T-helper 1 cell treated with Interleukin-12 subunit alpha and Interleukin-12 subunit beta and Interleukin-4 antibody, amounts not matched to agents 30 μg/mL and 1 μg/mL, for 36 hours (primary cell): ENCODE measurements around the gene PAPLN.

Experiments used
- H3K27ac Mint-ChIP-seq: one replicate; pipeline ENCODE4 v1.8.0; 2021; ENCODE audit warnings: mild to moderate bottlenecking, mixed read lengths
- H3K27me3 Mint-ChIP-seq: one replicate; pipeline ENCODE4 v1.8.0; 2021; ENCODE audit warnings: low read depth, mixed read lengths
- H3K36me3 Mint-ChIP-seq: one replicate; pipeline ENCODE4 v1.8.0; 2021; ENCODE audit warnings: low read depth, mixed read lengths
- H3K4me1 Mint-ChIP-seq: one replicate; pipeline ENCODE4 v1.8.0; 2021; ENCODE audit warnings: low read depth, mixed read lengths
- H3K4me3 Mint-ChIP-seq: one replicate; pipeline ENCODE4 v1.8.0; 2021; ENCODE audit warnings: mild to moderate bottlenecking, moderate library complexity, mixed read lengths
- H3K9me3 Mint-ChIP-seq: one replicate; pipeline ENCODE4 v1.8.0; 2021; ENCODE audit warnings: mixed read lengths

Gene PAPLN

GRCh38 chr14:73220634-73221033, 16.7 kb upstream of the PAPLN start:
- no peaks in the 10 kb centered on the region for H3K27me3 Mint-ChIP-seq
- H3K36me3 Mint-ChIP-seq = peaks cover 42% of the 10 kb centered on the region
- peaks cover 18% of the 10 kb centered on the region for H3K4me1 Mint-ChIP-seq
- no peak overlapping the region for H3K27ac Mint-ChIP-seq
- no peak overlapping the region for H3K4me3 Mint-ChIP-seq
- H3K9me3 Mint-ChIP-seq = no peaks in the 10 kb centered on the region

DNA sequence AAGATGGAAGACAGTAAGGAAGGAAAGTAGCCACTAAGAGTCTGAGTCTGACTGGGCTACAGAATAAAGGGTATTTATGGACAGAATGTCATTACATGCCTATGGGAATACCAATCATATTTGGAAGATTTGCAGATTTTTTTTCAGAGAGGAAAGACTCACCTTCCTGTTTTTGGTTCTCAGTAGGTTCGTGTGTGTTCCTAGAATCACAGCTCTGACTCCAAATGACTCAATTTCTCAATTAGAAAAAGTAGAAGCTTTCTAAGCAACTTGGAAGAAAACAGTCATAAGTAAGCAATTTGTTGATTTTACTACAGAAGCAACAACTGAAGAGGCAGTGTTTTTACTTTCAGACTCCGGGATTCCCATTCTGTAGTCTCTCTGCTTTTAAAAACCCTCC, 15.4 kb upstream of the PAPLN start:
- Mint-ChIP-seq H3K4me1 (peaks cover 18% of the 10 kb centered on the region), H3K27me3 (no peaks in the 10 kb centered on the region), H3K9me3 (no peaks in the 10 kb centered on the region), H3K36me3 (peaks cover 40% of the 10 kb centered on the region), H3K27ac (peak overlapping the region; percentile 58), H3K4me3 (no peak overlapping the region)

DNA sequence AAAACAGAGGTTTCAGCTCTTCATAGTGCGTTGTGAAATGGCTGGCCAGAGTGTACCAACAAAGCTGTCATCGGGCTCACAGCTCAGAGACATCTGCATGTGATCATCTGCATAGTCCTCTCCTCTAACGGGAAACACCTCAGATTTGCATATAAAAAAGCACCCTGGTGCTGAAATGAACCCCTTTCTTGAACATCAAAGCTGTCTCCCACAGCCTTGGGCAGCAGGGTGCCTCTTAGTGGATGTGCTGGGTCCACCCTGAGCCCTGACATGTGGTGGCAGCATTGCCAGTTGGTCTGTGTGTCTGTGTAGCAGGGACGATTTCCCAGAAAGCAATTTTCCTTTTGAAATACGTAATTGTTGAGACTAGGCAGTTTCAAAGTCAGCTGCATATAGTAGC, 14.3 kb upstream of the PAPLN start:
- no peaks in the 10 kb centered on the region for H3K27me3 Mint-ChIP-seq
- H3K36me3 Mint-ChIP-seq = peaks cover 36% of the 10 kb centered on the region
- no peaks in the 10 kb centered on the region for H3K9me3 Mint-ChIP-seq
- H3K4me3 Mint-ChIP-seq = no peak overlapping the region
- H3K27ac Mint-ChIP-seq = peak overlapping the region; percentile 64
- H3K4me1 Mint-ChIP-seq = peaks cover 18% of the 10 kb centered on the region

DNA sequence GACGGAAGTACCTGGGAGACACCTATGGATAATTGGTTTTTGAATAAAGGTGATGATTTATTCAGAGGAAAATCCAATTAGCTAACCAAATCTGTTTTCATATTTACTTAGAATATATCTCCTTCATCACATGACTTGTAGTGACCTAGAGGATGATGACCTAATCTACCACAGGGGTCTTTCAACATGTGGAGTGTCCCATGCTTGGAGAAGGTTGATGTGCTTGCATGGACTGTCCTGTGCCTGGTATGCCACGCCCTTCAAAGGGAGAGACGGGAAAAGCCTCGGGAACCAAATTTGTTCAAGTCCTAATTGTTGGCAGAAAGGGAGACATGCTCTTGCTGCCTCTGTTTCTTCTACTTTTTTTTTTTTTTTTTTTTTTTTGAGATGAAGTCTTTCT, 11.8 kb upstream of the PAPLN start:
- Mint-ChIP-seq H3K9me3 (no peaks in the 10 kb centered on the region), H3K27ac (no peak overlapping the region), H3K27me3 (no peaks in the 10 kb centered on the region), H3K4me3 (no peak overlapping the region), H3K4me1 (peaks cover 18% of the 10 kb centered on the region), H3K36me3 (peaks cover 18% of the 10 kb centered on the region)

DNA sequence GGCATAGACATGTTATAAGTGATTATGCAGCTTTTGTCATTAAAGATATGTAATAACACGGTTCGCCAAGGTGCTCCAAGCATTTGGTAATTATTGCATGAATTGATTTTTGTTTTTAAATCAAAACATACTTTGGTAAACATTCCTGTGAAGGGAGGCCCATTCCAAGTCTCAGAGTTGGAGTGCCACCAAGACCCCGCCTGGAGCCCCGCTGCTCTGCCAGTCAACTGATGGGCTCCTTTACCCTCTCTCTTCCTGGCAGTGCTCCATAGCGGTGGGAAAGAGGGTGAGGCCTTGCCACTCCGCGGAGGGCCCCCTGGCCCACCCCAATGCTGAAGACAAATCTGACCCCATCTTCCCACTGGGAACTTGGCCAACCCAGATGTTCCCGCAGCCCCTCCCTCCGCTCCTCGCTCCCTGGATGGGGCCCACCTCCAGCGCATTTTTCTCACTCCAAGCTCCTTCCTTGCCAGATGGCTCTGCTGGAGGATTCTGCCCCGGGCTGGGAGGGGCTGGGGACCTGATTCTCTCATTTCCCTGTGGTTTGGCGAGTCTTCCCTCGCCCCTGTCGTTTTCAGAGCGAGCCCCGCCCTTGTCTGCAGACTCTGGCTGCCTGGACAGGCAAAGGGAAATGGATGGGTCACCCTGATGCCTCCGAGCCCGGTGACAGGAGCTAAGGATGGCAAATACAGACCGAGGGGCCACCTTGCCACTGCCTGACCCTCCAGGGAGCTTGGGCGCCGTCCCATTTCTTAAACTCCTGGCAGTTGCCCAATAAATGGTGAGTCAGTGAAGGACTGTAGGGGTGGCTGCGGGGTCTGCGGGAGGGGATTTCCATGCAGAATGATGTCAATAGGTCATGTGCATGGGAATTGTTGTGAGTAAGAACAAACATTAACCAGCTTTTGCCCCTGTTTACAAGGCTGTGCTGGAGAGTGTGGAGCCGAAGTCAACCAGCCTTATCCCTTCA, 9.2 kb upstream of the PAPLN start:
- H3K27me3 Mint-ChIP-seq = peaks cover 7% of the 10 kb centered on the region
- peaks cover 8% of the 10 kb centered on the region for H3K36me3 Mint-ChIP-seq
- no peak overlapping the region for H3K27ac Mint-ChIP-seq
- peaks cover 1% of the 10 kb centered on the region for H3K4me1 Mint-ChIP-seq
- H3K9me3 Mint-ChIP-seq = no peaks in the 10 kb centered on the region
- no peak overlapping the region for H3K4me3 Mint-ChIP-seq

GRCh38 chr14:73230051-73230450, 7.3 kb upstream of the PAPLN start:
- H3K4me1 Mint-ChIP-seq = no peaks in the 10 kb centered on the region
- no peak overlapping the region for H3K4me3 Mint-ChIP-seq
- H3K36me3 Mint-ChIP-seq = peaks cover 5% of the 10 kb centered on the region
- H3K9me3 Mint-ChIP-seq = no peaks in the 10 kb centered on the region
- no peak overlapping the region for H3K27ac Mint-ChIP-seq
- peaks cover 26% of the 10 kb centered on the region for H3K27me3 Mint-ChIP-seq

DNA sequence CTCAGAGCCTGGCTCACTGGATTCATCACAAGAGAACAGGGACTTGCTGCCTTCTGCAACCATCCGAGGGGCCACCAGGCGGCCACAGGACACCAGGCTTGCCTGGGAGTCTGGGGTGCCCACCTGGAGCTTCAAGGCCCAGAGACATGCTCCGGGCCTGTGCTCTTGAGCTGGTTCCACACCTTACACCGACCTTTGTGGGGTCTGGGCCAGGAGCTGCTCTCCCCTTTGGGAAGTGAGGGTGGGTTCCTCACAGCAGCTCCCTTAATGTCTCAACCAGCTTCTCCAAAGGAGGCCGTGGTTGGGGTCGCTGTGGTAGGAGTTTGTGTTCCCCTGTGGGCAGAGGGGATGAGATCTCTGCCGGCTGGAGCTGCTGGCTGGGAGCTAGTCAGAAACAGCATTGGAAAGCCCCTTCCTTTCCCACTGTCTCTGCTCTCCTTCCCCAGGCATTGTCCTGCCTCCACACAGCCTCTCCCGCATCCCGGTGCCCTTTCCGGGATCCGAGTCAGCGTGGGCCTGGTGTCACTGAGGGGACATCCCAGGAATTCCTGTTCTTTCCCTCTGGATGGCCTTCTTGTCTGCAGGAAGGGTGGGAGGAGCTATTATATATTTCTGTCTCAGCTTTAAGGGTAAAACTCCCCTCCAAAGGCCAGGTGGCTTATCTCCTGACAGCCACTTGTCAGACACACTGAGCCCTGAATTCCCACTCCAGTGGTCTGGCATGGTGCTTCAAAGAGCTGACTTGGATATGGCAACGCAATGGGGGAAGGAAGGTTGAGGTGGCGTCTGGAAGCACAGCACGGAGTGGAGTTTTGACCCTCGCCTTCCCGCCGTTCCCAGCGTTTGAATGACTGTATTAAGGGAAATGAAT, 5.1 kb upstream of the PAPLN start:
- H3K4me3 Mint-ChIP-seq = no peak overlapping the region
- H3K9me3 Mint-ChIP-seq = no peaks in the 10 kb centered on the region
- no peak overlapping the region for H3K27ac Mint-ChIP-seq
- H3K27me3 Mint-ChIP-seq = peaks cover 48% of the 10 kb centered on the region
- H3K36me3 Mint-ChIP-seq = peaks cover 3% of the 10 kb centered on the region
- peaks cover 5% of the 10 kb centered on the region for H3K4me1 Mint-ChIP-seq

DNA sequence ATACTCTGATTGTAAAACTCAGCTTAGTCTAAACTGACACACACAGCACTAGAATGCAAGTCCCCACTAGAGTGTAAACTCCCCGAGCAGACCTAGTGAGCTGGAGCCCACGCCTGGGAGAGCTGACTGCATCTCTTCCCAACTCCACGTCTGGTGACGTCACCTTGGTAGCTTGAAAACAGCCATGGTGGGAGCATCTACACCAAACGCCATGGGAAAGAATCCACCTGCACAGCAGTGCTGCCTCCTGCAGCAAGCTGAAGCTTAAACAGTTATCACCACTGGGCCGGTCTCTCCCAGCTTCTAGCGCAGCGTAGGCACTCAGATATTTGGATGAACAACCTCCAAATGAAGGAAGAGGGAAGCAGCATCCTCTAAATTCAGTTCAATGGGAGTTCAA, 4.3 kb upstream of the PAPLN start:
- H3K9me3 Mint-ChIP-seq = no peaks in the 10 kb centered on the region

DNA sequence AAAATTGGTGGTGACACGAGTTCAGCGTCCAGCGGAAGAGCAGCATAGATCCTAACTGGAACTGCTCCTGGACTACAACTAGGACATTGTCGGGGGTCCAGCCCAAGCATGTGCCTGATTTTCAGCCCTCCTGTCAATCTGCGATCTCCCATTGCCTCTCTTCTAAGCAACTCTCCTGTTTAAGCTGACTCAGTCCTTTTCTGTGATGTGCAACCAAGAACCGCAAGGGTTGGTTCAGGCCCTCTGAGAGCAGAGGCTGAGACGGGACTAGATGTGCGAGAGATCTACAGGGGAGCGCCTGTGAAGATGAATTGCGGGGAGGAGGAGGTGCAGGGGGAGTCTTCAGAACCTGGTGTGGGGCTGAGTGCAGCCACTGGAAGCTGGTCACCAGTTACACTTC, 3.7 kb upstream of the PAPLN start:
- Mint-ChIP-seq H3K4me3 (no peak overlapping the region), H3K4me1 (peaks cover 5% of the 10 kb centered on the region), H3K27me3 (peaks cover 53% of the 10 kb centered on the region), H3K36me3 (no peaks in the 10 kb centered on the region), H3K27ac (no peak overlapping the region), H3K9me3 (no peaks in the 10 kb centered on the region)

More for the DNA sequence above, 4.3 kb upstream of the PAPLN start:
- peaks cover 5% of the 10 kb centered on the region for H3K4me1 Mint-ChIP-seq
- H3K27ac Mint-ChIP-seq = no peak overlapping the region
- H3K27me3 Mint-ChIP-seq = peaks cover 49% of the 10 kb centered on the region
- peaks cover 3% of the 10 kb centered on the region for H3K36me3 Mint-ChIP-seq
- no peak overlapping the region for H3K4me3 Mint-ChIP-seq

DNA sequence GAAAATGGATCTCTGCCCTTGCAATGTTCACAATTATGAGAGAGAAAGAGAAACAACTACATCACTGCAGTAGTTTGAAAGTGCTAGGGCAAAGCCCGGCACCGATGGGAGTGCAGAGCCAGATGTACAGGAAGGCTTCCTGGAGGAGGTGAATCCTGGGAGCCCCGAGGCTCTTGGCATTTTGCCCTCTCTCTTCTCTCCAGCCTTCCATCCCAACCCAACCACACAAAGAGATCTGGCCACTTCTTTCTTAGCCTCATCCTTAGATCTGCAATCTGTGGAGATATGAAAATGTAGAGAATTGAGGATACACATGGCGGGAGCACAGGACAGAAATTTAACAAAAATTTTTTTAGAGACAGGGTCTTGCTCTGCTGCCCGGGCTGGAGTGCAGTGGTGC, 3.3 kb upstream of the PAPLN start:
- Mint-ChIP-seq H3K27me3 (peaks cover 58% of the 10 kb centered on the region), H3K4me1 (peaks cover 7% of the 10 kb centered on the region)

DNA sequence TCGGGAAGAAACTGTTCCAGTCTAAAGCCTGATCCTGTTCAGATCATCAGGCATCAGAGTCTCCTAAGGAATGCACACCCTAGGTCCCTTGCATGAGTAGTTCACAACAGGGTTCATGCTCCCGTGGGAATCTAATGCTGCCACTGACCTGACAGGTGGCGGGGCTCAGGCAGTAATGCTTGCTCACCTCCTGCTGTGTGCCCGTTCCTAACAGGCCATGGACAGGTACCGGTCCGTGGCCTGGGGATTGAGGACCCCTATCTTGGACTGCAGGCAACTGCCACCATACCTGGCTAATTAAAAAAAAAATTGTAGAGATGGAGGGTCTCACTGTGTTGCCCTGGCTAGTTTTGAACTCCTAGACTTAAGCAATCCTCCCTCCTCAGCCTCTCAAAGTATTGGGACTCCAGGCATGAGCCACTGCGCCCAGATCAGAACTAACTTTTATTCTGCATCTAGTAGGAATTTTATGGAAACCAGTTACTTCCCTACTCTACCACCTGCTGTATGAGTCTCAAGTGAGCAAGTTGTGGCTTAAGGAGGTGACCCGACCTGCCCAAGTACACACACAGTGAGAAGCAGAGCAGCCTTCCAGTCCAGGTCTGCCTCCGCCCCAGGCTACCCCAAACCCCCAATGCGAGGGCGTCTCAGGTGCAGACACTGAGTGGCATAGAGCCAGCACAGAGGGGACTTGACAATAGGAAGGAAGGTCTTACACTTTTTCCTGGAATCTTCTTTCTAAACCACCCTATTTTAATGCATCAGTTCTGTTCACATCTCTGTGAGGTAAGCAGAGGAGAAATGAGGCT, 2.5 kb upstream of the PAPLN start:
- Mint-ChIP-seq H3K9me3 (no peaks in the 10 kb centered on the region), H3K27ac (no peak overlapping the region), H3K36me3 (no peaks in the 10 kb centered on the region), H3K4me1 (peaks cover 7% of the 10 kb centered on the region), H3K4me3 (no peak overlapping the region), H3K27me3 (peaks cover 64% of the 10 kb centered on the region)

More for the DNA sequence above, 3.3 kb upstream of the PAPLN start:
- Mint-ChIP-seq H3K36me3 (no peaks in the 10 kb centered on the region), H3K4me3 (no peak overlapping the region), H3K27ac (no peak overlapping the region), H3K9me3 (no peaks in the 10 kb centered on the region)

- H3K9me3 Mint-ChIP-seq = no peaks in the 10 kb centered on the region
- no peak overlapping the region for H3K27ac Mint-ChIP-seq
- no peak overlapping the region for H3K4me3 Mint-ChIP-seq
- H3K27me3 Mint-ChIP-seq = peaks cover 72% of the 10 kb centered on the region
- peaks cover 2% of the 10 kb centered on the region for H3K36me3 Mint-ChIP-seq
- H3K4me1 Mint-ChIP-seq = peaks cover 7% of the 10 kb centered on the region
Observed at GRCh38 chr14:73235531-73236155, 1.7 kb upstream of the PAPLN start.

DNA sequence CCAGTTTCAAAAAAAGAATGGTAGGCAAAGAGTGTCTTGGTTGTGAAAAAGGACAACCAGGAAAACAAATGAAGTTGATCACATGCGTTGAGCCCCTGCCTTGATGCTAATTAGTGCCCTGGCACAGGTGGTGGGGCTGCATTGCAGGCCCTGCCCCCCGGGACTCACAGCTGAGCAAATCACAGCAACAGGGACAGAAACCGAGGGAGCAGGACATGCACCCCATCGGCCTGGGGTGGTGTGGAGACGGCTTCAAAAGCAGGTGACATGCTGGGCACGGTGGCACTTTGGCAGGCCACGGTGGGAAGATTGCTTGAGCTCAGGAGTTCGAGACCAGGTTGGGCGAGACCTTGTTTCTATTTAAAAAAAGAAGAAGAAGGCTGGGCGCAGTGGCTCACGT, 1.1 kb upstream of the PAPLN start:
- peaks cover 2% of the 10 kb centered on the region for H3K36me3 Mint-ChIP-seq
- peaks cover 77% of the 10 kb centered on the region for H3K27me3 Mint-ChIP-seq
- no peak overlapping the region for H3K27ac Mint-ChIP-seq
- no peaks in the 10 kb centered on the region for H3K9me3 Mint-ChIP-seq
- H3K4me3 Mint-ChIP-seq = peak overlapping the region; percentile 14
- H3K4me1 Mint-ChIP-seq = peaks cover 7% of the 10 kb centered on the region

GRCh38 chr14:73236752-73237218, 521 bp upstream of the PAPLN start:
- Mint-ChIP-seq H3K4me1 (peaks cover 7% of the 10 kb centered on the region), H3K36me3 (peaks cover 2% of the 10 kb centered on the region), H3K4me3 (peak overlapping the region; percentile 43), H3K27ac (no peak overlapping the region), H3K9me3 (no peaks in the 10 kb centered on the region), H3K27me3 (peaks cover 83% of the 10 kb centered on the region)
